Activated CD8-positive, alpha-beta T cell treated with anti-CD3 and anti-CD28 coated beads for 36 hours (primary cell): ENCODE data around the gene RALGAPA1. TPM values are rescaled to one million over a fixed set of nuclear protein-coding genes. Genes with fewer than 3 reads are reported as not detected.

ENCODE experiments used
- ATAC-seq: fragments of 200-7000 bp; cut with Tn5 transposase; one replicate; pipeline ENCODE4 v1.10.0; 2021; ENCODE audit warnings: mild to moderate bottlenecking, moderate library complexity
- CTCF ChIA-PET: fragments of 350-600 bp; sonication (Branson Sonifier 250); formaldehyde crosslinking; loops from one replicate; lab custom pipeline; 2021; ENCODE audit warnings: antibody characterized with exemption; lab: Charles Lee
- POLR2A ChIA-PET: fragments of 350-600 bp; sonication (Branson Sonifier 250); formaldehyde crosslinking; loops from one replicate; lab custom pipeline; 2021; ENCODE audit warnings: antibody characterized with exemption; lab: Charles Lee
- DNase-seq: peaks from one replicate; pipeline ENCODE4 v3.0.0-alpha.2; 2020
- H3K27ac Mint-ChIP-seq: one replicate; pipeline ENCODE4 v1.8.0; 2021; ENCODE audit warnings: mild to moderate bottlenecking, mixed read lengths
- H3K27me3 Mint-ChIP-seq: one replicate; pipeline ENCODE4 v1.8.0; 2021; ENCODE audit warnings: mixed read lengths
- H3K36me3 Mint-ChIP-seq: one replicate; pipeline ENCODE4 v1.8.0; 2021; ENCODE audit warnings: low read depth, mixed read lengths
- H3K4me1 Mint-ChIP-seq: one replicate; pipeline ENCODE4 v1.8.0; 2021; ENCODE audit warnings: low read depth, mixed read lengths
- H3K4me3 Mint-ChIP-seq: one replicate; pipeline ENCODE4 v1.8.0; 2021; ENCODE audit warnings: mild to moderate bottlenecking, moderate library complexity, mixed read lengths
- H3K9me3 Mint-ChIP-seq: one replicate; pipeline ENCODE4 v1.8.0; 2021; ENCODE audit warnings: mixed read lengths
- CTCF ChIP-seq: fragments of 200-600 bp; IDR thresholded peaks from one replicate; pipeline ENCODE4 v1.8.0; 2022; ENCODE audit warnings: antibody characterized with exemption, mild to moderate bottlenecking
- intact Hi-C: fragments of 100-400 bp; cut with micrococcal nuclease; formaldehyde crosslinking; loops from one replicate; pipeline ENCODE4 v1.10.0; 2022
- total RNA-seq, 2 experiments: library from RNA; stranded (reverse); gene quantifications; one replicate each; pipeline ENCODE4 v1.2.3, GENCODE V29; 2021

RALGAPA1 gene
- total RNA-seq, 2 experiments from 2014 or later: 23.7 to 26.5 TPM

- ATAC-seq (no peak), DNase-seq (no peak)
- Mint-ChIP-seq H3K27ac (no peak overlapping the region), H3K4me1 (no peaks in the 10 kb centered on the region), H3K36me3 (no peaks in the 10 kb centered on the region), H3K27me3 (no peaks in the 10 kb centered on the region), H3K9me3 (no peaks in the 10 kb centered on the region), H3K4me3 (no peak overlapping the region)
- intact Hi-C loops: loop anchor here (10.0 kb wide), 1 partner anchor 385 kb away; no protein-coding TSS in a partner anchor
- no peak for TF ChIP-seq CTCF
- ChIA-PET CTCF (interaction anchor here (1.7 kb wide), 1 partner anchor 11 kb away, joined by 4 read pairs; the partner anchor contains the start of gene RALGAPA1), POLR2A (no interaction called here)
These were observed 10.8 kb upstream of the RALGAPA1 start for GRCh38 chr14:35819591-35820540.

GRCh38 chr14:35818346-35819115 lies 9.4 kb upstream of the RALGAPA1 start:
- no peak overlapping the region for H3K4me3 Mint-ChIP-seq
- no peaks in the 10 kb centered on the region for H3K27me3 Mint-ChIP-seq
- ChIA-PET POLR2A (interaction anchor here (1.5 kb wide), 1 partner anchor 9 kb away, joined by 5 read pairs; the partner anchor contains the start of gene RALGAPA1), CTCF (interaction anchor here (0.6 to 6.2 kb wide), 22 partner anchors 8 to 403 kb away, joined by 3 to 36 read pairs (median 4); partner anchors contain the start of genes BRMS1L and INSM2)
- H3K9me3 Mint-ChIP-seq: no peaks in the 10 kb centered on the region
- no peaks in the 10 kb centered on the region for H3K36me3 Mint-ChIP-seq
- DNase-seq: peak; percentile 43
- TF ChIP-seq CTCF: peak; percentile 77
- H3K27ac Mint-ChIP-seq: no peak overlapping the region
- ATAC-seq: no peak
- no peaks in the 10 kb centered on the region for H3K4me1 Mint-ChIP-seq
- intact Hi-C loops: loop anchor here (10.0 kb wide), 1 partner anchor 384 kb away; no protein-coding TSS in a partner anchor

- ChIA-PET POLR2A (interaction anchor here (1.3 kb wide), 1 partner anchor 48 kb away, joined by 3 read pairs; no protein-coding TSS in a partner anchor), CTCF (interaction anchor here (0.8 to 6.2 kb wide), 15 partner anchors 8 to 126 kb away, joined by 3 to 36 read pairs (median 4); partner anchors contain the start of gene BRMS1L)
- intact Hi-C loops: loop anchor here (10.0 kb wide), 1 partner anchor 380 kb away; no protein-coding TSS in a partner anchor
- ATAC-seq: peak; percentile 93
- no peak overlapping the region for H3K27ac Mint-ChIP-seq
- peak; percentile 88 for DNase-seq
- H3K36me3 Mint-ChIP-seq: no peaks in the 10 kb centered on the region
- H3K4me1 Mint-ChIP-seq: no peaks in the 10 kb centered on the region
- H3K27me3 Mint-ChIP-seq: no peaks in the 10 kb centered on the region
- no peak overlapping the region for H3K4me3 Mint-ChIP-seq
- H3K9me3 Mint-ChIP-seq: no peaks in the 10 kb centered on the region
- peak; percentile 78 for TF ChIP-seq CTCF
These were observed 5.4 kb upstream of the RALGAPA1 start for GRCh38 chr14:35814371-35815005.

- no peak overlapping the region for H3K27ac Mint-ChIP-seq
- H3K27me3 Mint-ChIP-seq: no peaks in the 10 kb centered on the region
- ATAC-seq (no peak), DNase-seq (no peak)
- H3K4me1 Mint-ChIP-seq: peaks cover 18% of the 10 kb centered on the region
- ChIA-PET POLR2A (no interaction called here), CTCF (no interaction called here)
- H3K4me3 Mint-ChIP-seq: no peak overlapping the region
- H3K9me3 Mint-ChIP-seq: no peaks in the 10 kb centered on the region
- TF ChIP-seq CTCF: no peak
- intact Hi-C loops: loop anchor here (10.0 kb wide), 1 partner anchor 376 kb away; no protein-coding TSS in a partner anchor
- H3K36me3 Mint-ChIP-seq: no peaks in the 10 kb centered on the region
These were observed 1.9 kb upstream of the RALGAPA1 start for GRCh38 chr14:35810963-35811362.
